ENCODE results near the gene TMEM255A.

DNA sequence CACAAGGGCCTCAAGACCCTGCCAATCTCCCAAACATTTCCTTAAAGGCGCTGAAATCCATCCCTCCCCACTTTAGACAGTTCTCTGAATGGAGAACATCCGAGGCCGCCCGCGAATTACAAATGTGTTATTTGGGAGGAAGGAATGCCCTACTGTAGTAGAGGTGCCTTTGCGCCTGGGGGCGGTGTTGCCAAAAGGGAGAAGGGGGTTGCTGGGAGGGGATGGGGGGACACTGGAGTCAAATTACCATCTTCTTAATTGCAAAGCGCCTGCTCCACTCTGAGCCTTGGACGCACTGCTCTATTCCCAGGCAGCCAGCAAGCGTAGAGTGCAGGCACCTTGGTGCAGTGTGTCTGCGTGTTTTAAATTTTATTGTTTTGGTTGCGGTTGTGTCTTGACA lies 2.7 kb downstream of the TMEM255A start:
- TF ChIP-seq CTCF (conservative IDR thresholded peaks at IDR 0.05; ENCODE audit: low read depth, low read length) (no peak), EZH2 (IDR thresholded peaks at IDR 0.05; ENCODE audit: low read length, unreplicated experiment) (no peak)
